B cell (primary cell): ENCODE results near the gene PTGES3L. TPM values are rescaled to one million over a fixed set of nuclear protein-coding genes. Genes with fewer than 3 reads are reported as not detected.

Experiments
- ATAC-seq: fragments of 200-7000 bp; cut with Tn5 transposase; one replicate; pipeline ENCODE4 v1.10.0; 2021; ENCODE audit warnings: low read depth, mild to moderate bottlenecking, moderate number of reproducible peaks, moderate library complexity
- CTCF ChIA-PET: fragments of 350-600 bp; sonication (Branson Sonifier 250); formaldehyde crosslinking; loops from one replicate; lab custom pipeline; 2021; ENCODE audit warnings: antibody characterized with exemption, inconsistent platforms; lab: Charles Lee
- POLR2A ChIA-PET: fragments of 350-600 bp; sonication (Branson Sonifier 250); formaldehyde crosslinking; loops from one replicate; lab custom pipeline; 2021; ENCODE audit warnings: antibody characterized with exemption; lab: Charles Lee
- DNase-seq: peaks from one replicate; pipeline ENCODE4 v3.0.0; 2013
- H2AFZ ChIP-seq: 2 replicates; pipeline ENCODE4 v1.6.1; 2012; ENCODE audit warnings: mild to moderate bottlenecking, low read depth, low read length; ENCODE audit not compliant: insufficient read depth, poor library complexity, severe bottlenecking
- H3K27ac ChIP-seq, 2 donors: 1 replicate in 1 of 2; 2 replicates in 1 of 2; pipeline ENCODE4 v1.5.1; 2012 to 2013; ENCODE audit warnings: low read length in 2 of 2, mild to moderate bottlenecking in 2 of 2, moderate library complexity in 1 of 2
- H3K27me3 ChIP-seq, 4 experiments: fragments of 200-600 bp in 1 of 4; sonication (generic) in 1 of 4; replicated peaks in 1 of 4; 1 replicate in 2 of 4; 2 replicates in 2 of 4; pipeline versions ENCODE4 v1.6.1 to v1.7.0; 2013 to 2016; ENCODE audit warnings: low read length in 3 of 4, mild to moderate bottlenecking in 2 of 4, mixed read lengths in 1 of 4, moderate library complexity in 1 of 4; ENCODE audit not compliant: insufficient read depth in 4 of 4, control insufficient read depth in 3 of 4; ENCODE audit errors: control extremely low read depth in 1 of 4
- H3K36me3 ChIP-seq, 2 experiments: replicated peaks in 1 of 2; 1 replicate in 1 of 2; 2 replicates in 1 of 2; pipeline versions ENCODE4 v1.6.1 to v1.7.1; 2013; ENCODE audit warnings: low read length in 1 of 2; ENCODE audit not compliant: insufficient read depth in 2 of 2, control insufficient read depth in 1 of 2; ENCODE audit errors: control extremely low read depth in 1 of 2, extremely low read depth in 1 of 2
- H3K4me1 ChIP-seq, 2 donors: fragments of 200-600 bp in 1 of 2; sonication (generic) in 1 of 2; 1 replicate in 1 of 2; 2 replicates in 1 of 2; pipeline versions ENCODE4 v1.5.1 to v1.6.1; 2013 to 2017; ENCODE audit warnings: low read length in 2 of 2; ENCODE audit not compliant: control insufficient read depth in 2 of 2, insufficient read depth in 2 of 2
- H3K4me2 ChIP-seq: replicated peaks from 2 replicates; pipeline ENCODE3; 2012; ENCODE audit warnings: mild to moderate bottlenecking, low read depth, low read length; ENCODE audit not compliant: poor library complexity, severe bottlenecking
- H3K4me3 ChIP-seq, 5 experiments: fragments of 200-600 bp in 1 of 5; sonication (generic) in 1 of 5; 1 replicate in 3 of 5; 2 replicates in 2 of 5; pipeline versions ENCODE4 v1.5.1 to v1.7.0; 2011 to 2016; ENCODE audit warnings: low read length in 4 of 5, mild to moderate bottlenecking in 4 of 5, low read depth in 2 of 5, control low read depth in 1 of 5, moderate library complexity in 1 of 5; ENCODE audit not compliant: insufficient read depth in 1 of 5; ENCODE audit errors: control extremely low read depth in 1 of 5, extremely low read depth in 1 of 5
- H3K79me2 ChIP-seq: fragments of 200-600 bp; sonication (generic); one replicate; pipeline ENCODE4 v1.6.0; 2016; ENCODE audit warnings: low read length; ENCODE audit not compliant: control insufficient read depth, insufficient read depth
- H3K9ac ChIP-seq: fragments of 200-600 bp; sonication (generic); 2 replicates; pipeline ENCODE4 v1.6.1; 2017; ENCODE audit warnings: mild to moderate bottlenecking, low read length, moderate library complexity
- H3K9me3 ChIP-seq, 3 donors: one replicate each; pipeline versions ENCODE4 v1.6.1 to v1.7.1; 2013; ENCODE audit warnings: low read length in 2 of 3; ENCODE audit not compliant: control insufficient read depth in 2 of 3, insufficient read depth in 1 of 3; ENCODE audit errors: control extremely low read depth in 1 of 3
- H4K20me1 ChIP-seq: 2 replicates; pipeline ENCODE4 v1.6.0; 2012; ENCODE audit warnings: mild to moderate bottlenecking, low read length; ENCODE audit not compliant: insufficient read depth, control insufficient read depth, poor library complexity, severe bottlenecking
- H3K27ac Mint-ChIP-seq: one replicate; pipeline ENCODE4 v1.8.0; 2021; ENCODE audit warnings: mixed read lengths
- H3K27me3 Mint-ChIP-seq: one replicate; pipeline ENCODE4 v1.8.0; 2021; ENCODE audit warnings: mixed read lengths
- H3K4me1 Mint-ChIP-seq: one replicate; pipeline ENCODE4 v1.8.0; 2021; ENCODE audit warnings: mixed read lengths
- H3K4me3 Mint-ChIP-seq: one replicate; pipeline ENCODE4 v1.8.0; 2021; ENCODE audit warnings: mixed read lengths
- H3K9me3 Mint-ChIP-seq: one replicate; pipeline ENCODE4 v1.8.0; 2022; ENCODE audit warnings: mixed read lengths; ENCODE audit not compliant: insufficient read depth
- CTCF ChIP-seq: fragments of 200-600 bp; IDR thresholded peaks from one replicate; pipeline ENCODE4 v1.8.0; 2022; ENCODE audit warnings: antibody characterized with exemption, mild to moderate bottlenecking
- EZH2 ChIP-seq: IDR thresholded peaks from 2 replicates; pipeline ENCODE4 v1.6.1; 2012; ENCODE audit warnings: borderline replicate concordance, low read depth, mild to moderate bottlenecking, moderate library complexity, low read length; ENCODE audit not compliant: insufficient read depth, poor library complexity, severe bottlenecking
- WGBS: methylation state at CpG from one replicate; pipeline ENCODE4 v1.1.5; 2013; ENCODE audit warnings: missing lambda C conversion rate; ENCODE audit not compliant: insufficient coverage; 5-methylcytosine and 5-hydroxymethylcytosine counted together
- intact Hi-C: fragments of 100-400 bp; cut with micrococcal nuclease; formaldehyde crosslinking; loops from one replicate; pipeline ENCODE4 v1.10.0; 2022
- polyA minus RNA-seq: library from RNA; depleted of rRNA, polyadenylated mRNA; stranded (reverse); fragments of >200 nt; gene quantifications from 2 replicates; pipeline ENCODE4 v1.2.3, GENCODE V29; 2012
- polyA plus RNA-seq: library from polyadenylated mRNA; depleted of rRNA; stranded (reverse); fragments of >200 nt; gene quantifications from 2 replicates; pipeline ENCODE4 v1.2.3, GENCODE V29; 2012
- total RNA-seq, 2 donors: library from RNA; stranded (reverse); fragments of 120-200 nt in 1 of 2; gene quantifications; 1 replicate in 1 of 2; 2 replicates in 1 of 2; pipeline versions ENCODE4 v1.2.3 to v1.2.4, GENCODE V29; 2013 to 2022

Gene PTGES3L
- total RNA-seq = 0.94 and 1.1 TPM in 2 replicates
- total RNA-seq (2013) = 1.9 TPM
- 0.59 and 1.0 TPM in 2 replicates for polyA plus RNA-seq
- polyA minus RNA-seq = 0.43 TPM in 1 of 2 replicates, not detected in the other

DNA sequence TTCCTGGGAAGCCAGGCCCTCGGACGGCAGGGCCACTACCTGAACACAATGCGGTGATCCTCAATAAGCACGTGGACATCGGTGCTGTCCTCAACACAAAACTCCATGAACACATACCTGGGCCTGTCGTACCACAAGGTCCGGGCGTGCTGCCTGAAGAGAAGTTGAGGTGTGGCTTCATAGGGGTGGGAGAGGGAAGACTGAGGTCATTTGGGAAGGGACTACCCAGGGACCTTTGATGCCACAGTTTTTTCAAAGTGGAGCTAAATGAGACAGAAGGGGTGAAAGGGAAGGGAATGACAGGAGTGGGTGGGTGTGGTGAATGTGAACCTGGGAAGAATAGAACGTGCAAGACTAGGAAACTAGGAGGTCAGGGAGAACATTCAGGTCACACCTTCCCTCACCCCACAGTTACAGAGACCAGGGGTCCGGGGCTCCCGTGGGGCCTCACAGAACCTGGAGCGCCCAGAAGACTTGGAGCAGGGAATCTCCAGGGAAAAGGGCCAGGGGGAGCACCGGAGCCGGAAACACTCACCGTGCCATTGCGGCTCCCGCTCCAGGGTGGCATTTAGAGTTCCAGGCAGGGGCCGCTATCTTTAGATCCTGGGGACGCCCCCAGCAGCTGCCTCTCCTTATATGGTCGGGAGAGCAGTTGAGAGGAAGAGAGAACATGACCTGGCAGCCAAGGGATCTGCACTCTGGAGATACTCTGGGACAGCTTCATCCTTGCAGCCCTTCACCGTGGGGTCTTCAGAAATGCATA is at the start of gene PTGES3L:
Gene PTGES3L (minus strand): TSS at position 570 of the 763 bp plus-strand sequence. CDS start 27 bp downstream, at position 543.
- Mint-ChIP-seq H3K4me3 (peak within 1 kb of the TSS; percentile 99), H3K4me1 (peaks cover 39% of the 10 kb centered on the region), H3K9me3 (no peaks in the 10 kb centered on the region), H3K27ac (peak within 1 kb of the TSS; percentile 96), H3K27me3 (no peaks in the 10 kb centered on the region)
- ATAC-seq (peak; percentile 5), DNase-seq (no peak)
- no peaks in the 10 kb centered on the region for H3K27me3 ChIP-seq
- H3K9me3 ChIP-seq = no peaks in the 10 kb centered on the region
- peak within 1 kb of the TSS; percentile 80 to 86 for H3K27ac ChIP-seq
- H3K9ac ChIP-seq = peak within 1 kb of the TSS; percentile 79
- H3K36me3 ChIP-seq = peaks cover 0 to 3% of the 10 kb centered on the region in 2 experiments
- ChIA-PET CTCF (interaction anchor here (1.5 to 2.2 kb wide), 2 partner anchors 18 to 355 kb away, joined by 4 to 14 read pairs; partner anchors contain the start of gene RPL27), POLR2A (interaction anchor here (0.5 to 2.2 kb wide), 2 partner anchors 18 to 150 kb away, joined by 5 to 13 read pairs; partner anchors contain the start of gene RPL27)
- peak within 1 kb of the TSS; percentile 81 for H2AFZ ChIP-seq
- intact Hi-C loops = loop anchor here (1.0 to 10.0 kb wide), 7 partner anchors 15 to 409 kb away; partner anchors contain the start of genes AARSD1, PLEKHH3, PSME3 and RETREG3
- H3K79me2 ChIP-seq = peaks cover 48% of the 10 kb centered on the region
- H3K4me1 ChIP-seq = peaks cover 38 to 48% of the 10 kb centered on the region in 2 donors
- no peaks in the 10 kb centered on the region for H4K20me1 ChIP-seq
- 30% methylated on average over 18 of the region's 21 CpGs for WGBS
- H3K4me2 ChIP-seq = peak within 1 kb of the TSS; percentile 93
- H3K4me3 ChIP-seq = peak within 1 kb of the TSS; percentile 83 to 90 (median 88)
- no peak for TF ChIP-seq CTCF
- no peak for TF ChIP-seq EZH2
